ENCODE measurements around the gene OSBPL9. TPM values are rescaled to one million over a fixed set of nuclear protein-coding genes. Genes with fewer than 3 reads are reported as not detected.
A peak's percentile ranks its signal among the peaks of the same experiment; 100 is the strongest.

The OSBPL9 gene, protein sequence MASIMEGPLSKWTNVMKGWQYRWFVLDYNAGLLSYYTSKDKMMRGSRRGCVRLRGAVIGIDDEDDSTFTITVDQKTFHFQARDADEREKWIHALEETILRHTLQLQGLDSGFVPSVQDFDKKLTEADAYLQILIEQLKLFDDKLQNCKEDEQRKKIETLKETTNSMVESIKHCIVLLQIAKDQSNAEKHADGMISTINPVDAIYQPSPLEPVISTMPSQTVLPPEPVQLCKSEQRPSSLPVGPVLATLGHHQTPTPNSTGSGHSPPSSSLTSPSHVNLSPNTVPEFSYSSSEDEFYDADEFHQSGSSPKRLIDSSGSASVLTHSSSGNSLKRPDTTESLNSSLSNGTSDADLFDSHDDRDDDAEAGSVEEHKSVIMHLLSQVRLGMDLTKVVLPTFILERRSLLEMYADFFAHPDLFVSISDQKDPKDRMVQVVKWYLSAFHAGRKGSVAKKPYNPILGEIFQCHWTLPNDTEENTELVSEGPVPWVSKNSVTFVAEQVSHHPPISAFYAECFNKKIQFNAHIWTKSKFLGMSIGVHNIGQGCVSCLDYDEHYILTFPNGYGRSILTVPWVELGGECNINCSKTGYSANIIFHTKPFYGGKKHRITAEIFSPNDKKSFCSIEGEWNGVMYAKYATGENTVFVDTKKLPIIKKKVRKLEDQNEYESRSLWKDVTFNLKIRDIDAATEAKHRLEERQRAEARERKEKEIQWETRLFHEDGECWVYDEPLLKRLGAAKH
- 47.3 TPM for total RNA-seq

DNA sequence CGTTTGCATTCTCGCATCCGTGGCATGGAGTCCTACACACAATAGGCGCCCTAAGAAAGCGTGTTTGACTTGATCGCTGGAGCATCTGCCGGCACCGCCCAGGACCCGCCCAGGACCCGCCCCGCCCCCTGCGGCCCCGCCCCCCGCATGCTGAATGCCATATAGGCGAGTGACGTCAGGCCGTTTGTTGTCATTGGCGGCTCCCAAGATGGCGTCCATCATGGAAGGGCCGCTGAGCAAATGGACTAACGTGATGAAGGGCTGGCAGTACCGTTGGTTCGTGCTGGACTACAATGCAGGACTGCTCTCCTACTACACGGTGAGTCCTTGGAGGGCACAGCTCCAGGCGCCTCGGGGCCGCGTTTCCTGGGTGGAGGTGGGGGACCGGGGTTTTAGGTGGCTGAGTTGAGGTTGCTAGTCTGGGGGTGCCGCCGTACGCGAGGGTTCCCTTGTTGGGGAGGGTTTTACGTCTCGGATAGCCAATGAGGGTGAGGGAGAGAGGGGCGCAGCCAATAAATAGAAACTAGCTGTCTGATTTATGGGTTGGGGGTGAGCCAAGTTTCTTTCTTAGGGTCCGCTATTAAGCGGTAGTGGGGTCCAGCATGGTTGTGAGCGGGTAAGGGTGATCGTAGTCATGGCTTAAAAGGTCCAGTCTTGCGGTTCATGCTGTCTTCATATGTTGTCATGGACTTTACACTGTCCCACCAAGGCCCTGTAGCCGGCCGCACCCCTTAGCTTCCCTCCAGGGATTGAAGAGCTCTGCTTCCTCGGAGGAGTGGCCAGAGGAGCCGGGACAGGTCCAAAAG, at the start of gene OSBPL9:
TSS of gene OSBPL9 (plus strand) at position 190 of the 806 bp plus-strand sequence. CDS start at position 209, 19 bp downstream.
- DNase-seq (ENCODE audit: low spot score), result peak; percentile 92

DNA sequence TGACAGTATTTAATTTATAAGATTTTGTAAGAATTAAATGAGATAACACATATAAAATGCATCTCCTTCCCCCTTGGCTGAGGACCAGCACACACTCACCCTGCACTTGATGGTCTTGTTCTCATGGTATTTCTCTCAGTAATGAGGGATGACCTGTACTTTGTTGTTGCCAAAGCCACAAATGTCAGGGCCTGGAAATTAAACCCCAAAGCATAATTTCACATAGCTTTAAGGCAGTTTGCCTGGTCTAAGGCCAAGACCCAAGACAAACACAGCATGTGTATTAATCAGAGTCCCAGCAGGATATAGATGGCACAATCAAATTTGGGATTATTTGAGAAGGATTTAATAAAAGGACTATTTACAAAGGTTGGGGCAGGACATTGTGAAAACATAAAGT, 49.2 kb upstream of the OSBPL9 start:
- no peak for DNase-seq (ENCODE audit: low spot score)

DNA sequence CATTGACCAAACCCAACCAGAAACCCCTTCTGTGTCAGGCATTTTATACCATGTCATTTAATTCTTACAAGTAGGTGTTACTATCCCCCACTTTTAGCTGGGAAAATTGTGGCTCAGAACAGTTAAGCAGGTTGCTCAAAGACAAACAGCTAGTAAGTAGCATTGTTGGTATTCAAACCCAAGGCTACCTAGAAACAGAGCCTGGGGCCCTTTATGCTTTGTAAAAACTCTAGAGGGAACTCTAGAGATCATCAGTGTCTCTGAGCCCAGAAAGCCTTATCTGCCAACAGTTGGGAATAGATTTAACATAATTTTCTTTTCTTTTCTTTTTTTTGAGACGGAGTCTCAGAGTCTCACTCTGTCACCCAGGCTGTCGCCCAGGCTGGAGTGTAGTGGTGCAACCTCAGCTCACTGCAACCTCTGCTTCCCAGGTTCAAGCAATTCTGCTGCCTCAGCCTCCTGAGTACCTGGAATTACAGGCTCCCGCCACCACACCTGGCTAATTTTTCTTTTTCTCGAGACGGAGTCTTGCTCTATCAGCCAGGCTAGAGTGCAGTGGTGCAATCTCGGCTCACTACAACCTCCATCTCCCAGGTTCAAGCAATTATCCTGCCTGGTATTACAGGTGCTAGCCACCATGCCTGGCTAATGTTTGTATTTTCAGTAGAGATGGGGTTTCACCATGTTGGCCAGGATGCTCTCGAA, 48.5 kb upstream of the OSBPL9 start:
- no peak for DNase-seq (ENCODE audit: low spot score)

DNA sequence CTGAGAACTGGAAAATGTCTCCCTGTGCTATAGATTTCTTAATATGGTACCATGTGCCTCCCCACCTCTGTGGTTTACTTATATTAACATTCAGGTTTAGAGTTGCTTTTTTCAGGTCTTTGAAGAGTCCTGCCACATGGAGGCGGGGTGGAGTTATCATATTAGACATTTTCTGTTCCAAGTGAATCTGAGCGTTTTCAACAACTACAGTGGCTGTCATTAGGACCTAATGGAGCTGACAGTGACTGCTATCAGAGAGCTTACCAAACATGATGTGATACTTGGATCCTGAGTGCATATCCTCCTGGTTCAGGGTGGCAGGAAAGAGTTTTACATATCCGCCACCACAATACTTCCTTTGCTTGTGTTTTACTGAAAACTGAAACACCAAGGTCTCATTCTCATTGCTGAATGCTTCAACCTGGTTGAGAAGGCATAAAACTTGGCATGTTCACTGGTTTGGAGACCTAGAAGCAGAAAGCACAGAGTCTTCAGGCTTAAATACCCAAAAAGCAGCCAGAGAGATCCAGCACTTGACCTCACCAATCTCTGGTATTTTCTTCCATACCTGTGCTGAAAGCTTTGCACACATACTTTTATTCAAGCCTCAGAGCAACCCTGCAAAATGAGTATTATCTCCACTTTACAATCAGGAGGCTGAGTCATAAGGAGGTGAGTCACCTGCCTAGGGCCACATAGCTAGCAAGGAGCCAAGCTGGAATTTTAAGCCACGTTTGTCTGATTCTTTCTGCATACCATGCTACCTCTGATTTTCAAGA, 47.4 kb upstream of the OSBPL9 start:
- peak; percentile 52 for DNase-seq (ENCODE audit: low spot score)

DNA sequence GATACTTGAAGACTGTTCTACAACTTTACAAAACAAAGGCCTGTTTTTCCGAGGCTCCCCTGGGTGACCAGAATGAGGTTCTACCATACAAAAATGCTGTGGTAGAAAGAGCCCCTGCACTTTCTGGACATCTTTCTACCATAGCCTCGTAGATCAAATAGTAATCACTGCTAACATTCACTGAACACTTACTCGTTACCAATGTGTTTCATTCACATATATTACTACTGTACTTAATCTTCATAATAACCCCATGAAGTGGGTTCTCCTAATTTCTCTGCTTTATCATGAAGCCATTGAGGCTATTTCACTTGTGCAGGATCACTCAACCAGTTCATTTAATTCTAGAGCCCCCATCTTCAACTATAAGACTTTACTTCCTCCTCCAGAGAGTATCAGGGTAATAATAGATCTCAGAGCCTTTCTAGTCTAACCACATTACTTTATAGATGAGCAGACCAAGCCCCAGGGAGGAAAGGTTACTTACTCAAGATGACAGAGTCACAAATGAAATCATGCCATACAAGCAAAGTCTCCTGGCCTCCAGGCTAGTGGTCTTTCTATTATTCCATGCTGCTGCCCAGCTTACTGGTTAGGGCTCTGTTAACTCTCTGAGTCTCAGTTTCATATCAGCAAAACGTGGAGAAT, 46.7 kb upstream of the OSBPL9 start:
- no peak for DNase-seq (ENCODE audit: low spot score)

DNA sequence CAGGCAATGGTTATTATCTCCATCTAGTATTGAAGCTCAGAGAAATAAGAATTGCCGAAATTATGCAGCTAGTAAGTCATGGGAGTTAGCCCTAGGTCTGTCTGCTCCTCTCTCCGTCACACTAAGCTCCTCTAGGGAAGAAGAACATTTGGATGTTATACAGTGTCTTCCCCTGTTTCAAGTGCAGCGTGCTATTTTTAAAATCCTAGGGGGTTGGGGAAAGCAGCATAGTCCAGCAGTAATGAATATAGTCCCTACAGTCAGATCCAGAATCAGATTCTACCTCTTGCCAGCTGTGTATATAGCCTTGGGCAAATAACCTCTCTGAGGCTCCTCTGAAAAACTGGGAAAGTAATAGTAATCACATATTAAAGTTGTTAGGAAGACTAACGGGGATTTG, 44.5 kb upstream of the OSBPL9 start:
- DNase-seq (ENCODE audit: low spot score), result no peak

DNA sequence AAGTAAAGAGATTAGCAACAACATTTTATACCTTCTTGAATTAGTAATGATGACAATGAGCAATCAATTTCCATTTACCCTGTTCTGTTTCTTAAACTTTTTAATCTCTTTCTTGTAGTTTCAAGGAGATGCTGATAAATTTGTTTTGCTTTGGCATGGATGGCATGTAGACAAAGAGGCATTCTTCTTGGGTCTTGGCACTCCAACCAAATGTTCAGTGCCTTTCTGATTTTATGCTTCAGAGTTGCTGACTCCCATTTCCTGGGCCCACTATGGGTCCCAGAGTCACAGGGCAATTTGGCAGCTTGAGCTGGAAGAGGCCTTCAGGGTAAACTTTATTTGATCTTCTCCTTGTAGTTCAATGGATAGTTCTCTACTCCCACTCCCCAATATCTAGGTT, 42.1 kb upstream of the OSBPL9 start:
- no peak for DNase-seq (ENCODE audit: low spot score)

DNA sequence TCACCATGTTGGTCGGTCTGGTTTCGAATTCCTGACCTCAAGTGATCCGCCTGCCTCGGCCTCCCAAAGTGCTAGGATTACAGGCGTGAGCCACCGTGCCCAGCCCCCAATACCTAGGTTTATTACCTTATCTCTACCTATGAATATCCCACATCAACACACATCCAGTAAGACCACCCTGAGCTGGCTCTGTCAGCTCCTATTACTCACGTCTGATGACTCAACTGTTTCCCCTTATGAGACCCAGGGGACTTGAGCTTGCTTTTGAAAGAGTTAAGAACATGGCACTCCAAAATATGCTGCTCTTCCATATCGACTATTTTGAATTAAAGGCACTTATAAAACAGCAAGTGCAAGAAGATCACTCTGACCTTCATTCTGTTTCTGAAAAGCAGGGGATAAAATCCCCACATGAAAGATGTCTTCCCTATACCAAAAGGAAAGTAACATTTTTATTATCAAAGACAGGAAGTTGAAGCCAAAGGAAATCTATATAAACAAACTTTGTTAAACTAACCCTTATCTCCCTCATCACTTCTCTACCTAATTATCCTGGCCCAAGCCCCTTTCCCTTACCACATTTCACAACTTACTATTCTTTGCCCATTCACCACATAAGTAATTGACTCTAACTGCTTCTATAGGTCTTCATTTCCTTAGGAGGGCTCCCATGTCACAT, 41.3 kb upstream of the OSBPL9 start:
- DNase-seq (ENCODE audit: low spot score), result no peak

DNA sequence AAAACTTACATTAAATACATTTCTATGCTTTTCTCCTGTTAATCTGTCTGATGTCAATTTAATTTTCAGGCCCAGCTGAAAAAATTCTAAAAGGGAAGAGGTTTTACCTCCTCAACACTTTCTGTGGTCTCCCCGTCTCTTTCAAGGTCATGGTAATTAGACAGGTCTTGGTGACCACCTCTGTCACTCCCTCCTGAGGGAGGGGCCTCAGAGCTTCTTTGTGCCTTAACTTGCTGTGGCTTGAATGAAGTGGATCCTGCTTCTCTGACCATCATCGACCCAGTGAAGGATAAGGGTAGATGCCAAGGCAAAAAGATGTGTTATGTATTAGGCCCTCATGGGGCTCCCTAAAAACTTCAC, 40.8 kb upstream of the OSBPL9 start:
- DNase-seq (ENCODE audit: low spot score), result no peak

DNA sequence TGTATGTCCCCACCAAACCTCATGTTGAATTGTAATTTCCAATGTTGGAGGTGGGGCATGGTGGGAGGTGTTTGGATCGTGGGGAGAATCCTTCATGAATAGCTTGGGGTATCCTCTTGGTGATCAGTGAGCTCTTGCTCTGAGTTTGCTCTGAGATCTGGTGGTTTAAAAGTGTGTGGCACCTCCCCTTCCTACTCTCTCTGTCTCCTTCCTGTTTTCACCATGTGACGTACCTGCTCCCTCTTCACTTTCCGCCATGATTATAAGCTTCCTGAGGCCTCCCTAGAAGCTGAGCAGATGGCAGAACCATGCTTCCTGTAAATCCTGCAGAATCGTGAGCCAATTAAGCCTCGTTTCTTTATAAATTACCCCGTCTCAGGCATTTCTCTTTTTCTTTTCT, 40.0 kb upstream of the OSBPL9 start:
- no peak for DNase-seq (ENCODE audit: low spot score)

DNA sequence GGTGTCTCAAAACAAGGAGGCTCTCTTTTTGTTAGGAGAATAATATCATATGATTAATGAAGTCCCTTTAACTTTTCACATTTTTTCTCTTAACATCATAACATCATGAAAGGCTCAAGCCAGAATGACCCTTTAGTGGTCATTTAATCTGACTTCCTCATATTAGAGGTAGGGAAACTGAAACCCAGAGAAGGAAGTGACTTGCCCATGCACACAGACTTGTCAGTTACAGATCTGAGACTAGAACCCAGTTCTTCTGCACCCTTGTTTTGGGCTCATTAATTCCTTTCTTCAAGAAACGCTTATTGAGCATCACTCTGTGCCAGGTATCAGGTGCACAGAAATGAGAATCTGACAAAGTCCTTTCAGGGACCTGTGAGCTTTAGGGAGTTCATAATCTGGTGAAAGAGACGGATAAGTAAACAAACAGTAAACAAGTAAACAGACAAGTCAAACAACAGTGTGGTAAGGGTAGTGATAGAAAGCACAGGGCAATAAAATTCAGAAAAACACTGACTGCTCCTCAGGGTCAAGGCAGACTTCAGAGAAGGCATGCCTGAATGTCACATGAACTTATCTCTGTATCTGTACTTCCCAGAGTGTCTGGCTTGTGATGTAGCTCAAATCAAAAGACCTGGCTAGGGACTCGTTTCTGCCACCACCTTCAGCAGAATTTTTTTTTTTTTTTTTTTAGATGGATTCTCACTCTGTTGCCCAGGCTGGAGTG, 38.3 kb upstream of the OSBPL9 start:
- no peak for DNase-seq (ENCODE audit: low spot score)

DNA sequence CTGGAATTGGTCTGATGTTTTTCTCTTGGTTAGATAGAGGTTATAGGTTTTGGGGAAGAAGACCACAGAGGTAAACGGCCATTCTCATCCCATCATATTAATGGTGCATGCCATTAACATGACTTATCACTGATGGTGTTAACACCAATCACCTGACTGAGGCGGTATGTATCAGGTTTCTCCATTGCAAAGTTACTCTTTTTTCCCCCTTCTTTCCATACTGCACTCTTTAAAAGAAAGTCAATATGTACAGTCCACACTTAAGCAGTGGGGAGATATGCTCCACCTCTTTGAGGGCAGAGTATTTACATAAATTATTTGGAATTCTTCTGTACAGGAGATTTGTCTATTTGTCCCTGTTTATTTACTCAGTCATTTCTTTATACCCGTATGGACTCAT, 35.7 kb upstream of the OSBPL9 start:
- no peak for DNase-seq (ENCODE audit: low spot score)

DNA sequence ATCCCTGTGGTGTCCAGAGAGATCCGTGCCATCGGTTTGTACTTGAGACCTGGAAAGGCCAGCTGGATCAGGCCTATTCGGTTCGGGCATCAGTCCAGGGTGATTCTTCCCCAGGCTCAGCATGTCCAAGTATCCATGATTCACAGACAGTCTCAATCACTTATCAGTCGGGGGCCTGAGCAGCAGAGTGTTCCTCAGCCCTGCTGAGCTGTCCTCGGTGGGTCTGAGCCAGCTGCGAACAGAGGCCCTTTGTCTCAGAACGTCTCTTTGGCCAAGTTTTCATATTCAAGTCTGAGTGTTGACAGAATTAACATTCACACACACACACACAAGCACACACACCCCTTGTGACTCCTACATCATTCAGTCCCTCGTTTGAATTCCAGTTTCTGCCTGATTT, 33.4 kb upstream of the OSBPL9 start:
- peak; percentile 12 for DNase-seq (ENCODE audit: low spot score)

DNA sequence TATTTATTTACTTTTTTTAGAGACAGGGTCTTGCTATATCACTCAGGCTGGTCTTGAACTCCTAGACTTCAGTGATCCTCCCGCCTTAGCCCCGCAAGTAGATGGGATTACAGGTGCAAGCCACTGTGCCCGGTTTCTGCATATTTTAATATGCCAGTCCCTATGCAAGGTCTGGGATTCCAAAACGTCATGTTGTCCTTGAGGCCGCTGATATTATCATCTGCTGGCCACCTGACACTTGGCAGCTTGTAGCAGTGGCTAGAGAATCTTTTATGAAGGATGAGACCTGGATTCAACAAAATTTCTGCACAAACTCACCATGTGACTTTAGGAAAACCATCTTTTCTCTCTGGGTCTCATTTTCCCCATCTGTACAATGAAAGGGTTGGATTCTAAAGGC, 32.9 kb upstream of the OSBPL9 start:
- no peak for DNase-seq (ENCODE audit: low spot score)

DNA sequence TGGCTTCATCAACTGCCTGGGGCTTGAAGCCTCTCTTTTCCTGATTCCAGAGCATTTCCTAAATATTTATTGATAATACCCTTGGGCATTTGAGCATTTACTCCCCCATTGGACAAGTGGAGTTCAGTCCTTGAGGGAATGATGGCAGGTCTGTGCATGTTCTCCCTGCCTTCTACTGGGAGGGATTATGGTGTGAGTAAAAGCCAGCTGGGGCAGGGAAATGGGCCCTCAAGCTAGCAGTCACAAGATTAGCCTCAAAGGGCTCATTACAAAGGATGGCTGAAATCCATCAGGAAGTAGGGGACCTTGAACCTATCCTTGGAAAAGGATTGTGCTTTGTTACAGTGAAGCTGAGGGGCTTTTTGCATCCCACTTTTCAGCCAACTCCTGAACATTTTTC, 24.2 kb upstream of the OSBPL9 start:
- DNase-seq (ENCODE audit: low spot score), result no peak

DNA sequence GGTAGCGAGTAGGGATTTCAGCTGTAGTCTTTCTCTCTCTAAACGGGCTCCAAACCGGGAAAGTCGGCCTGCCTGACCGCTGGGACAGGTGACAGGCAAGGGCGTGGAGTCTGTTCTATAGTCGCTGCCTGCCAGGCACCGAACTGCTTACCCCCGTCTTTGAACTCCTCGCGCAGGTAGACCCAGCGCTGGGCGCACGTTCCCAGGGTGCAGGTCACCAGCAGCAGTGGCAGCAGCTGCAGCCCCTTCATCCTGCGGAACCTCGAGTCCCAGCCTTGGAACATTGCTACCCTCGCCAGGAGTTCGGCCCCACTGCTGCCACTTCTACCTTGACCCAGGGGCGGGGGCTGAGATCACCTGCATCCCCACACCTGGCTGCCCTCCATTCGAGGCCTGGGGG, 22.2 kb upstream of the OSBPL9 start:
- no peak for DNase-seq (ENCODE audit: low spot score)

DNA sequence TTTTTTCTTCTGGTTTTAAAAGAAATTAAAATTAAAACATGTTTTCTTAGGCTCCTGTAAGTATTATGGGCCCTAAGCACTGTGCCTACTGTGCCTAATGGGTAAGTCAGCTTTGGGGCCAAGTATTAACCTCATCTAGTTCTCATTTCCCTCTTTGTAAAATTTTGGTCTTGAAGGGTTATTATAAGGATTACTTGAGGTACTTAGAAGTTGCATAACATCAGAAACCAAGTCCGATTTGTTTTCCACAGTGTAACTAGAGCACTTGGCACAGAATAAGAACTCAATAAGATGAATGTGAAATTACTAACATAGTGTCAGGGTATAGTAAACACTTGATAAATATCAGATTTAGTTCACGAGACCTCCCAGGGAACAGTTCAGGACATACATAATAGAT, 16.4 kb upstream of the OSBPL9 start:
- no peak for DNase-seq (ENCODE audit: low spot score)

DNA sequence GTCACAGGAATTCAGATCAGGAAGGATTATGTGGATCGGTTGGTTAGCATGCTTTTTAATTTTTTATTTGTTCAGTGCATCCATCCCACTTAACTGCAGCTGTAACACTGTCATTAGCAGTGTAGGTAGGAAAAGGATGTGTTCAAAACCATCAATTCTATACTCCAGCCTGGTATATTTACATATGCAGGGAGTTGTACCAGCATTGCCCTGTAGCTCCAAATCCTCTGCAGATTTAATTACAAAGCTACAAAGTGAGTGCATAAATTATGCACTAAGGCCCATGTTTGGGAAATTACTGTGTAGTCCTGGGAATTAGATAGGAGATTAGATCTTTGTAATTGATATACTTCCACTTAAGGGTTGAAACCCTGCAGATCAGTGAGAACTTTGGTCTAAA, 15.9 kb upstream of the OSBPL9 start:
- no peak for DNase-seq (ENCODE audit: low spot score)

DNA sequence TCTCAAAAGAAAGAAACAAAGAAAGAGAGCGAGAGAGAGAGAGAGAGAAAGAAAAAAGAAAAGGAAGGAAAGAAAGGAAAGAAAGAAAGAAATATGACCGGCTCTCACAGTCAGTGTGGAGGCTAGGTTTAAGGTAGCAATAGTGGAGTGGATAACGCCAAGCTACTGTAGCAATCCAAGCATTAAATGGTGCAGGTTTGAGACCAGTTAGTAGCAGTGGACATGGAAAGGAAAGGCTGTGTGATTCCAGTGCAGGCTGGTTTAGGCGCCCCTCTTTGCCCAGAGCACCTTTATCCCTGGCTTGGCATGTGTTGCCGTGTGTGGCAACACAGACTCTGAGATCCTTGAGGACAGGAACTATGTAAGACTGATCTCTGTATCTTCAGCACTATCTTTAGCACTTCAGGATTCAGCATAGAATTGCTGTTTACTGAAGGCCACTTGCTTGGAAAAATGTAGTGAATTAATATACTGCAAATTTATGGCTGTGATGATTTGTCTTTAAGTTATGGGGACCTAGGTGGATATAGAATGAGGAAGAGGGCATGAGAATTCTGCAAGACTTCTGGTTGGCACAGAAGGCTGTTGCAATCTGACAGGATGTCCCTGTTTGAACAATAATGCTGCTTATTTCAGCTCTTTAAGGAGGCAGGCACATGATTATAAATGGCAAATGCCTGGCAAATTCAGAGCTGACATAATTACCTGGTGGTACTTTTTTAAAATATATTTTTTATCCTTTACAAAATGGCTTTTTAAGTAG, 10.8 kb upstream of the OSBPL9 start:
- DNase-seq (ENCODE audit: low spot score), result no peak

All from mucosa of gallbladder (tissue), 1 donor.